Inflammatory macrophage (primary cell): ENCODE measurements around the gene SRP14.
"Not testable (repeated sequence)": the region's sequence is repeated elsewhere in the genome, so short reads cannot be mapped to it uniquely, and the experiment has no call there.

ENCODE experiments used
- DNase-seq, 2 donors: peaks; one replicate each; pipeline ENCODE4 v3.0.0-alpha.2; 2020 to 2022

SRP14 gene

GRCh38 chr15:40048926-40049475 is 10.0 kb upstream of the SRP14 start:
- DNase-seq, result no peak

- peak in 1 of 2 donors; percentile 30 for DNase-seq
Measured at GRCh38 chr15:40048211-40048792, 9.3 kb upstream of the SRP14 start.

GRCh38 chr15:40047415-40048210 is 8.6 kb upstream of the SRP14 start:
- DNase-seq, result peak; percentile 78 to 87

- DNase-seq, result no peak
Measured at GRCh38 chr15:40046721-40047414, 7.9 kb upstream of the SRP14 start.

GRCh38 chr15:40045572-40046217 is 6.7 kb upstream of the SRP14 start:
- DNase-seq, result no peak

GRCh38 chr15:40044717-40045571 is 6.0 kb upstream of the SRP14 start:
- DNase-seq, result peak; percentile 82 to 88

GRCh38 chr15:40043927-40044716 is 5.1 kb upstream of the SRP14 start:
- DNase-seq, result no peak

GRCh38 chr15:40042791-40043320 is 3.9 kb upstream of the SRP14 start:
- DNase-seq, result no peak

- DNase-seq, result no peak
Measured at GRCh38 chr15:40040770-40041169, 1.8 kb upstream of the SRP14 start.

GRCh38 chr15:40040293-40040635 is 1.3 kb upstream of the SRP14 start:
- DNase-seq, result no peak

- DNase-seq, result no peak
Measured at GRCh38 chr15:40038275-40038637, 725 bp downstream of the SRP14 start.

- DNase-seq, result no peak
Measured at GRCh38 chr15:40037721-40038120, 1.3 kb downstream of the SRP14 start.

- DNase-seq, result not testable (repeated sequence)
Measured at GRCh38 chr15:40035182-40035581, 3.8 kb downstream of the SRP14 start.

- no peak for DNase-seq
Measured at GRCh38 chr15:40034186-40034946, 4.6 kb downstream of the SRP14 start.

- DNase-seq, result no peak
Measured at GRCh38 chr15:40032125-40032839, 6.7 kb downstream of the SRP14 start.

GRCh38 chr15:40031300-40031699 is 7.7 kb downstream of the SRP14 start:
- DNase-seq, result no peak

- no peak for DNase-seq
Measured at GRCh38 chr15:40029979-40030893, 8.7 kb downstream of the SRP14 start.

- no peak for DNase-seq
Measured at GRCh38 chr15:40028853-40029252, 10.1 kb downstream of the SRP14 start.
